Activated T-cell treated with anti-CD3 and anti-CD28 coated beads, Interleukin-2, amount 50 U/mL, for 24 hours (primary cell): ENCODE results near the gene RNF14.

Experiments used
- DNase-seq: peaks from one replicate; pipeline ENCODE4 v3.0.0-alpha.2; 2020
- H3K27ac Mint-ChIP-seq: 2 replicates; pipeline ENCODE4 v1.8.0; 2020; ENCODE audit warnings: mild to moderate bottlenecking, mixed read lengths
- H3K27me3 Mint-ChIP-seq: 2 replicates; pipeline ENCODE4 v1.8.0; 2020; ENCODE audit warnings: mixed read lengths
- H3K36me3 Mint-ChIP-seq: 2 replicates; pipeline ENCODE4 v1.8.0; 2020; ENCODE audit warnings: low read depth, mixed read lengths
- H3K4me1 Mint-ChIP-seq: 2 replicates; pipeline ENCODE4 v1.8.0; 2020; ENCODE audit warnings: low read depth, mixed read lengths
- H3K4me3 Mint-ChIP-seq: 2 replicates; pipeline ENCODE4 v1.8.0; 2020; ENCODE audit warnings: mild to moderate bottlenecking, moderate library complexity, mixed read lengths
- H3K9me3 Mint-ChIP-seq: 2 replicates; pipeline ENCODE4 v1.8.0; 2020; ENCODE audit warnings: mixed read lengths

The RNF14 gene

DNA sequence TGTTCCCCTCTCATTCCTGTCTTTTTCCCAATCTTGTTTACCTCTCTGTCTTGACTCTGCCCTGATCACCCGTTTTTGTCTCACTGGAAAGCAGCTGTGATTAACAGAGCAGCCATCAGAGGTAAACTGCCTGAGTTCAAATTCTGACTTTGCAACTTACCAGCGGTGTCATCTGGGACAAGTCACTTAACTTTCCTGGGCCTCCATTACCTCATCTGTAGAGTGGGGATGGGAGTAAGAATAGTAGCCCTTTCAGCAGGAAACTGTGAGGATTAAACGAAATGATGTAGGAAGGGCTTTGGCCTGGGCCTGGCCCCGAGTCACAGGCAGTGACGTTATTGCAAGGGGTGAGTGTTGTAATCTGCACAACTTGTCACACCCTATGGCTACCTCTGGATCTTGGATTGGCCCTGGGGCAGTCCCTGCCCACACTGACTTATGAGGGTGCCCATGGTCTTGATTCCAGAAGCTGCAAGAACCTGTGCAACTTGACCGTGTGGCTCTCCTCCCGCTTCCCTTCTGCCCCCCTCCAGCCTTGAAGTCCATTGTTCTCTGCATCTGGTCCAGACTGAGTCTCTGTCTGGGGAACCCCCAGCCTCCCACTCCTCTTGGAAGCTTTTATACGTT is 10.2 kb upstream of the RNF14 start:
- Mint-ChIP-seq H3K4me3 (peak overlapping the region; percentile 64), H3K4me1 (peaks cover 41% of the 10 kb centered on the region)

DNA sequence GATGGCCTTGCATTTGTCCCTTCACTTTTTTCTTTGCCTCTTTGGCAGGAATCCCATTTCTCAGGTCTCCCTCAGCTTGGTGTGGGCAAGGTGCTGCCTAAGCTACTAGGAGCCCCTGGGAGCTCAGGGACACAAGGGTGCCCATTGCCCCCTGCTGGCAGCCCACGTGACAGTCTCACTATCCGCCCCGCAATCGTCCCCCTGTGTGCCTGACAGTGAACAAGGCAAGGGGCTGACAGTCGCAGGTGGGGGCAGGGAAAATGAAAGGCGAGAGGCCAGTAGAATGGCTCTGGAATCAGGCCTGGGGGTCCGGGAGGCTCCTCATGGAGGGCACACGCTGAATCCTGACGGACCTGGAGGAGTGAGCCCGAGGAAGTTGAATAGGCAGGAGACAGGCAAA is 8.9 kb upstream of the RNF14 start:
- peak; percentile 48 for DNase-seq
- Mint-ChIP-seq H3K27ac (peak overlapping the region; percentile 35), H3K9me3 (no peaks in the 10 kb centered on the region), H3K4me1 (peaks cover 41% of the 10 kb centered on the region), H3K27me3 (no peaks in the 10 kb centered on the region), H3K4me3 (no peak overlapping the region), H3K36me3 (no peaks in the 10 kb centered on the region)

More for the DNA sequence above, 10.2 kb upstream of the RNF14 start:
- DNase-seq, result no peak
- H3K27ac Mint-ChIP-seq, result peak overlapping the region; percentile 69
- H3K27me3 Mint-ChIP-seq, result no peaks in the 10 kb centered on the region
- no peaks in the 10 kb centered on the region for H3K9me3 Mint-ChIP-seq
- H3K36me3 Mint-ChIP-seq, result no peaks in the 10 kb centered on the region

DNA sequence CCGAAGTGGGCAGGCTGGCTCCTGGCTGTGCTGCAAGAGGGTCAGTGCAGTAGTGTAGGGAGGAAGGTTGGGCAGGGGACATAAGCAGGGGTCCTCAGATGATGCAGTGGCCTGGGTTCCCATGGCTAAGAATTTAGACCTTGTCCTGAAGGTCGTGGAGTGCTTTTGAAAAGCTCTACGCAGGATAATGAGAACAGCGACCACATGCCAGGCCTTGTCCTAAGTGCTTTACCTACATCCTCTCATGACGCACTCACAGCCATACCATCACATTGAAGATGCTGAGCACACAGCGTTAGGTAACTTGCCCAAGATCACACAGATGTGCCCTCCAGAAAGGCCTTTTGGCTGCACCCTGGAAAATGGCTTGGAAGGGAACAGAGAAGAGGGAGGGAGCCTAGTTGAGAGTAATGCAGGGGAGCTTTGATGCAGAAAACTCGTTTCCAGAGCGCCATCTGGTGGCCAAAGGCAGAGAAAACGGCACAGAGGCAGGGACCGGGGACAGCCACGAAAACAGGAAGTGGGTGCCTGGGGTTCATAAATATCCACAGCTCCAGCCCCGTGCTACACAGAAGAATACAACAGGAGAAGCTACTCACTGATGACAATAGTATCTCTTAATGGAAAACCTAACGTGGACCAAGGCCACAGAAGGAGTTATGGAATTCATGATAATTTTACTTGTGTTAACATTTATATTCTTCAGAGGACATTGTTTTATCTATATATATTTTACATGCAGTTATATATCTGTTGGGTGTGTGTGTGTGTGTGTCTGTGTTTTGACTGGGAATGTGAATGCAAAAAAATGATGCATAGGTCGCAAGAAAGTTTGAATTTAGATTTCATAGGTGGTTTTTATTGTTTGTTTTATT is 8.2 kb upstream of the RNF14 start:
- Mint-ChIP-seq H3K4me1 (peaks cover 41% of the 10 kb centered on the region), H3K9me3 (no peaks in the 10 kb centered on the region), H3K27ac (peak overlapping the region; percentile 80), H3K27me3 (no peaks in the 10 kb centered on the region), H3K4me3 (peak overlapping the region; percentile 6), H3K36me3 (no peaks in the 10 kb centered on the region)
- peak; percentile 90 for DNase-seq

DNA sequence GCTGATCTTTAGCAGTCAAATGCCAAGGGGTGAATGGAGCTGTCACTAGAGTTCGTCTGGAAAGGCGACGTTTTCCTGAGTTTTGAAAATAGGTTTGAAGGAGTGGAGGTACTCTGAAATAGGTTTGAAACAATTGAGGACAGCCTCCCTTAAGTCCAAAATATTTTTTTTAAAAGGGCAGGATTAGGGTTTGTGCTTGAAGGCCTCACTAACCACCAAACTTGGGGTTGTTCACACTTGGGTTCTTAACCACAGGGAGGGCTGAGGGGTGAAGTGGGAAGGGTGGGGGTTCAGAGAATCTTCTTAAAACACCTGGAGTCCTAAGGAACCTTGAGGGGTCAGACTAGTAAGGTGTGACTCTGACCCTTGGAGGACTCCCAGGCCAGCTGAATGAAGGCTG is 7.4 kb upstream of the RNF14 start:
- H3K27me3 Mint-ChIP-seq, result no peaks in the 10 kb centered on the region
- H3K4me3 Mint-ChIP-seq, result no peak overlapping the region
- H3K27ac Mint-ChIP-seq, result peak overlapping the region; percentile 80
- no peaks in the 10 kb centered on the region for H3K36me3 Mint-ChIP-seq
- peaks cover 41% of the 10 kb centered on the region for H3K4me1 Mint-ChIP-seq
- no peak for DNase-seq
- H3K9me3 Mint-ChIP-seq, result no peaks in the 10 kb centered on the region

DNA sequence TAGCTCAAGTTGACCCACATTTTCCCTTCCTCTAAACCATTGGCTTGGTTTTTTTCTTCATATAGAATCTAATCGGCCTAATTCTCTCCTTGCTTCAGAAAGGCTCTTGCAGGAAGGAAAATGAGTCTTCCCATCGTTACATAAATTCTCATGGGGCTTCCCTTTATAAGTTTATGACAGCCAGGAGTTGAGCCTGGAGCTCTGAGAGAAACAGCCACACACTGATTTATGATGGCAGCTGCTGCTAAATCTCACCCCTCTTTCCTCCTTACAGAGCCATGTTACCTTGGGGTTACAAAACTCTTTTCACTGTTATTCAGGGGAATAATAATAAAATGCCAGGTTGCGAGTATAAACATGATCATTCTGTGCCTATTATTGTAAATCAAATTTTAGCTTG is 5.2 kb upstream of the RNF14 start:
- H3K4me1 Mint-ChIP-seq, result peaks cover 33% of the 10 kb centered on the region
- no peak overlapping the region for H3K27ac Mint-ChIP-seq
- no peaks in the 10 kb centered on the region for H3K27me3 Mint-ChIP-seq
- no peak for DNase-seq
- no peaks in the 10 kb centered on the region for H3K36me3 Mint-ChIP-seq
- no peaks in the 10 kb centered on the region for H3K9me3 Mint-ChIP-seq
- H3K4me3 Mint-ChIP-seq, result no peak overlapping the region

DNA sequence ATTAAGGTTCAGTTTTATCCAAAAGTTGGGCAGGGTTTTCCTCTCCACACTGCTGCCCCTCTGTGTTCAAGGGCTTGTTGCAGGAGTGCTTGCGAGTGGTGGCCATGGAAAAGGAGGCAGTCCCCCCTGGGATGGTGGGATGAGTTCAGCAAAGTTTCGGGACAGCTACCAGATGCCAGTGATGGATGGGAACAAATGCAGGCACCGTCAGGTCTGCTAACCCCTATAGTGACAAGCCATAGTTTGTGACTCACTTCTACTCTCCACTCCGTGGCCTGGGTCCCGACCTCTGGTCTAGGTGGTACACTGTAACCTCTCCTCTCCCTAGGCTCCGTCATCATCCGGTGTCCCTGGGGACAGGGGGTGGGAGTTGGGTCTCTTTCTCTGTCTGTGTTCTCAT is 3.8 kb upstream of the RNF14 start:
- no peak for DNase-seq
- H3K27me3 Mint-ChIP-seq, result no peaks in the 10 kb centered on the region
- no peak overlapping the region for H3K4me3 Mint-ChIP-seq
- H3K9me3 Mint-ChIP-seq, result no peaks in the 10 kb centered on the region
- no peak overlapping the region for H3K27ac Mint-ChIP-seq
- H3K4me1 Mint-ChIP-seq, result peaks cover 28% of the 10 kb centered on the region
- peaks cover 10% of the 10 kb centered on the region for H3K36me3 Mint-ChIP-seq

DNA sequence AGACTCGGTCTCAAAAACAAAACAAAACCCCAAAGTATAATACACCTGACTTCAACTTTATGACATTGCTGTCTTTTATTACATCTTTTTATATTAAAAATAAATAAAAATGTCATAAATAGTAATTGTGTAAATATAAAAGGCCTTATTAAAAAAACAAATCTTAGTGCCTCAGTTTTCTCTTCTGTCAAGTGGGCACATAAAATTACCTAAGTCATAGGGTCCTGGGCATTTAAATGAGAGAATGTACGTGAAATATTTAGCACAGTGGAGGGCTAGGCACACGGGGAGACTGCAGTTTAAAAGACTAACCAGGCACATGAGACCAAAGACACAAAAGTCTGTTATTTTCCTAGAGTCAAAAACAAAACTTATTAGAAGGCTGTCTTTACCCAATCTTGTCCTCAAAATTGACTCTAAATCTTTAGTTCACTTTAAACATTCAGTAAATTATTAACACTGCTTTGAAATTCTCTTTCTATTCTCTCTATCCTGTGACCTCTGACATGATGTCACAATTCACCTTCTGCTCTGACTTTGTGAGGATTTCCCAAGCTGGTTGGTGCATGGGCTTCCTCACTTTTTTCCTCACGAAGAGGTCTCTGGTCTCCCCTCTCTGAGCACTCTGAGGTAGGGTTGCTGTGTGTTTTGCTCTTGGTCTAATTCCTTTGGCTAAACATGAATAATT is 2.5 kb upstream of the RNF14 start:
- no peaks in the 10 kb centered on the region for H3K27me3 Mint-ChIP-seq
- H3K27ac Mint-ChIP-seq, result no peak overlapping the region
- H3K36me3 Mint-ChIP-seq, result peaks cover 17% of the 10 kb centered on the region
- no peaks in the 10 kb centered on the region for H3K9me3 Mint-ChIP-seq
- H3K4me1 Mint-ChIP-seq, result peaks cover 23% of the 10 kb centered on the region
- no peak for DNase-seq
- no peak overlapping the region for H3K4me3 Mint-ChIP-seq

DNA sequence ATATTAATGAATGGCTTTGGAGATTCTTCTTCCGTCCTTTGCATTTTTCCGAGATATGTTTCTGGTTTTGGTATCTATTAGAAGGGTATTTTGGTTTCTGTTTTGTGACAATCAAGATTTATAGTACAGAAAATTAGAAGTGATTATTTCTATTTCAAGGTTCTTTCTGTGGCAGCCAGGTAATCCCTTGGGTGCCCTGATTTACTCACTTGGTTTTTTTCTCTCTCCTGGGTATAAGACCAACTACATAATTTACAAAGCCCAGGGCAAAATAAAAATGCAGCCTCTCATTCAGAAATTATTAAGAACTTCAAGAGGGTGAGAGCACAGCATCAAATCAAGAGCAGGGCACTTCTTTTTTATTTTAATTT is 2.0 kb upstream of the RNF14 start:
- Mint-ChIP-seq H3K27me3 (no peaks in the 10 kb centered on the region), H3K4me1 (peaks cover 24% of the 10 kb centered on the region), H3K36me3 (peaks cover 19% of the 10 kb centered on the region), H3K9me3 (no peaks in the 10 kb centered on the region), H3K4me3 (no peak overlapping the region), H3K27ac (no peak overlapping the region)
- no peak for DNase-seq

DNA sequence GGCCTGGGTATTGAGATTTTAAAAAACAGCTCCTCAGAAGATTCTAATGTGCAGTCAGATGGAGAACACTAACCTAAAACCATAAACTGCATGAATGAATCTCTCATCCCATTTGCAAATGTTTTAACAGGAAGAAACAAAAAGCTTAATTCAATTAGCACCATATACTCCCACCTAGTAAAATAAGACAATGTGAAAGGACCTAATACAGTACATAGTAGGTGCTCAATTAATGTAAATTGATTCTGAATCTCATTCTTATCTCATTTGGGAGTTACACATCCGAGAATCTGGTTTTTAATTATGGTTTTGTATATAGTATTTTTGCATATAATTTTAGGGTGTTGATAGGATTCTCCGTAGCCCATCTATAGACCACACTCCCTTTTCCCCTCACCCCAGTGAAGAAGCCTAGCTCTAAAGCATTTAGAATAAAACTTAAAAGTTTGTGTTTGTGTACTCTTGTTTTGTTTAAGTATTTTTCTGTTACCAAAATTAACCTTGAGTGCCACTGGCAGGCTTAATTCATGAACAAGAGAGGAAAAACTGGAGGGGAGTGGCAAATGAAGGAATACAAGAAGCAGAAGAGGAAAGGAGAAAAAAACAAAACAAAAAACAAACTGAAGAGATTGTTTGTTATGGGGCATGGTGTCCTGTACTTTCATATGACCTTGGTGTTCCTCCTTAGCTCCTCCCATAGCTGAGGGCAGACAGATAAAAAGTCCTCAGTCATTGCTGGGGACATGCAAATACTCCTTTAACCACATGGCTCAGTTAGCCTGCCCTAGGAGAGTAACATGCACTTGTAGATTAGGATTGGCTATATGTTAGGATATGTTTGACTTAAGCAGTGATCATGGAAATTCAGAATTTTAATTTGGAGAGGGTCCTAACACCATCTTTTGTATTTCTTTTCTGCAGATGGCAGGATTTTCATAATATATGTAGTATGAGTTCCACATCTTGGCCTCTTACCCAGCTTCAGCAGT is 1.2 kb downstream of the RNF14 start:
- Mint-ChIP-seq H3K27me3 (no peaks in the 10 kb centered on the region), H3K4me3 (peak overlapping the region; percentile 91), H3K4me1 (peaks cover 47% of the 10 kb centered on the region), H3K9me3 (no peaks in the 10 kb centered on the region), H3K27ac (peak overlapping the region; percentile 94), H3K36me3 (peaks cover 50% of the 10 kb centered on the region)
- no peak for DNase-seq

DNA sequence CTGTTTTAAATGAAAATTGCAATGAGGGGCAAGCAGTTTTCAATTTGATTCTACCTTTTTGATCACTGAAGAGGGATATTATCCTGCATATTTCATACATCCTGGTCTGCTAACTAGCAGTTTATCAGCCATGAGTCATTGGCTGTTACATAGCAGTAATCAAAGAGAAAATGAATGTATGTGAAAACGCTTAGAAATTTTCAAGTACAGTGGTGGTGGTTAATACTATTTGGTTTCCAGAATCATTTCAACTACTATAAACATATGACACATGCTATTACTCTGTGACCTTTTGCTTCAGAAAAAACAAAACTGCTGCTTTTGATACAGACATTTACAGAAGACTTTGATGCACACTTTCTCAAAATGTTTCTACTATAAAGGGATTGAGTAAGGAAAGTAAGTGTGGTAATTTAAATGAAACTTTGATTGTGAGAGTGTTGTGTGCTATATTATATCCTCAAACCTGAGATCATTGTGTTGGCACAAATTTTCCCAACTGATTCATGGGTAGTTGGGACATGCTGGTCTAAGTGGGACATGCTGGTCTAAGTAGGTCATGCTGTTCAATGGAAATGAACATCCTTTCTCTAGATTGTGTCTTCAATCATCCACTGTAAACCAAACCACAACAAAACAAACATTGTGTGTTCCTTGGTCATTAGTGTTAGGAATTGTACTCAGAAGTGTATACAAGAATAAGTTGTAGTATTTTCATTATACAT is 5.1 kb downstream of the RNF14 start:
- peak overlapping the region; percentile 76 for H3K27ac Mint-ChIP-seq
- H3K36me3 Mint-ChIP-seq, result peaks cover 82% of the 10 kb centered on the region
- H3K4me1 Mint-ChIP-seq, result peaks cover 45% of the 10 kb centered on the region
- H3K4me3 Mint-ChIP-seq, result no peak overlapping the region
- H3K27me3 Mint-ChIP-seq, result no peaks in the 10 kb centered on the region
- H3K9me3 Mint-ChIP-seq, result no peaks in the 10 kb centered on the region
- no peak for DNase-seq

DNA sequence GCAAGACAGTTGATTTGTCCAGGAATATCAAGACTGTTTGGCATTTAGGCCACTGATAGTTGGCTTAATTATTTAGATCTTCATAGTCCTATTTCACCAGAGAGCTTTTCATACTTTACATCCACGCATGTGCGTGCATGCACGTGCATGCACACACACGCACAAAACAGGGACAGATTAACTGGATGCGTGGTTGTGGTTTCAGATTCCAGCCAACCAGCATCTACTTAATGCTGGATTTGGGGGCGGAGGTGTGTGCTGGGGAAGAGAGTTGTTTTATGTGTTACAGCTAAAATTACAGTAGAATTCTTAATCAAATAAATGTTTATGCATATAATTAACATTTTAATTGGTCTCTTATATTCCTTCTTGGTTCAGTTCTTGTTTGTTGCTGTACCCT is 7.3 kb downstream of the RNF14 start:
- no peak overlapping the region for H3K27ac Mint-ChIP-seq
- no peaks in the 10 kb centered on the region for H3K27me3 Mint-ChIP-seq
- peaks cover 30% of the 10 kb centered on the region for H3K4me1 Mint-ChIP-seq
- H3K4me3 Mint-ChIP-seq, result no peak overlapping the region
- peaks cover 87% of the 10 kb centered on the region for H3K36me3 Mint-ChIP-seq
- DNase-seq, result no peak
- H3K9me3 Mint-ChIP-seq, result no peaks in the 10 kb centered on the region

DNA sequence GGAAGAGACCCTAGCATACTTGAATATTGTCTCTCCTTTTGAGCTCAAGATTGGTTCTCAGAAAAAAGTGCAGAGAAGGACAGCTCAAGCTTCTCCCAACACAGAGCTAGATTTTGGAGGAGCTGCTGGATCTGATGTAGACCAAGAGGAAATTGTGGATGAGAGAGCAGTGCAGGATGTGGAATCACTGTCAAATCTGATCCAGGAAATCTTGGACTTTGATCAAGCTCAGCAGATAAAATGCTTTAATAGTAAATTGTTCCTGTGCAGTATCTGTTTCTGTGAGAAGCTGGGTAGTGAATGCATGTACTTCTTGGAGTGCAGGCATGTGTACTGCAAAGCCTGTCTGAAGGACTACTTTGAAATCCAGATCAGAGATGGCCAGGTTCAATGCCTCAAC is 9.5 kb downstream of the RNF14 start:
- peaks cover 84% of the 10 kb centered on the region for H3K36me3 Mint-ChIP-seq
- no peaks in the 10 kb centered on the region for H3K27me3 Mint-ChIP-seq

DNA sequence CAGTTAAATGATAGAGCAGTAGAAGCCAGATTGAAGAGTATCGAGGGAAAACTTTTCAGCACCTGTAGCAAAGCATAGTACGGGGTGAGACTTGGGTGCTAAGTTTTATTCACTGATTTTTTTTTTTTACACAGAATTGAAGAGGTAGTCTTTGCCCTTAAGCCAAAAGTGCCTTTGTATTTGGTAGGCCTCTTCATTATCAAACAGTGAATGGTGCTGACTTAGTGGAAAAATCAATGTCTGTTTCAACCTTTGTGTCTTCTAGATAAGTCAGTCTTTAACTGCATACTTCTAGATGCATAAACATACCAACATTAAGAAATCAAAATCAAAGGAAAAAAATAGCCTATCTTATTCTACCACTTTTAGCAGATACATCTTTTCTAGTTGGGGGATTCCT is 13.7 kb downstream of the RNF14 start:
- peaks cover 89% of the 10 kb centered on the region for H3K36me3 Mint-ChIP-seq
- peaks cover 2% of the 10 kb centered on the region for H3K4me1 Mint-ChIP-seq
- H3K27me3 Mint-ChIP-seq, result no peaks in the 10 kb centered on the region
- no peak for DNase-seq
- H3K4me3 Mint-ChIP-seq, result no peak overlapping the region
- H3K27ac Mint-ChIP-seq, result no peak overlapping the region
- H3K9me3 Mint-ChIP-seq, result no peaks in the 10 kb centered on the region

More for the DNA sequence above, 9.5 kb downstream of the RNF14 start:
- Mint-ChIP-seq H3K4me3 (no peak overlapping the region), H3K9me3 (no peaks in the 10 kb centered on the region), H3K27ac (no peak overlapping the region), H3K4me1 (peaks cover 24% of the 10 kb centered on the region)
- no peak for DNase-seq
